SK-N-SH treated with all-trans-retinoic acid at 6 μM for 48 hours (cell line): ENCODE data around the gene SETMAR.

Source experiments
- CSRNP3 ChIP-seq: fragments of 250-450 bp; sonication (Bioruptor Pico); IDR thresholded peaks from 2 replicates; pipeline ENCODE4 v1.5.1; 2021; ENCODE audit warnings: mild to moderate bottlenecking, moderate library complexity
- SNAI2 ChIP-seq: fragments of 250-450 bp; sonication (Bioruptor Pico); IDR thresholded peaks from 2 replicates; pipeline ENCODE4 v1.5.0; 2020; ENCODE audit warnings: mild to moderate bottlenecking, moderate library complexity
- ZNF565 ChIP-seq: fragments of 450-650 bp; formaldehyde crosslinking; conservative IDR thresholded peaks from 2 replicates; pipeline ENCODE4 v1.5.0; 2020; ENCODE audit warnings: low read depth, mild to moderate bottlenecking, moderate library complexity

- no peak for TF ChIP-seq SNAI2
- no peak for TF ChIP-seq CSRNP3
- TF ChIP-seq ZNF565 (CRISPR knock-in tag): no peak
Measured at GRCh38 chr3:4290272-4290893, 12.8 kb upstream of the SETMAR start.
